CD4-positive, alpha-beta T cell treated with Interleukin-6 at 100 ng/mL for 8 hours (primary cell): ENCODE results near the gene MS4A5.

Experiments used
- DNase-seq: peaks from one replicate; pipeline ENCODE4 v3.0.0-alpha.2; 2020; ENCODE audit warnings: mixed read lengths, low spot score

Gene MS4A5

DNA sequence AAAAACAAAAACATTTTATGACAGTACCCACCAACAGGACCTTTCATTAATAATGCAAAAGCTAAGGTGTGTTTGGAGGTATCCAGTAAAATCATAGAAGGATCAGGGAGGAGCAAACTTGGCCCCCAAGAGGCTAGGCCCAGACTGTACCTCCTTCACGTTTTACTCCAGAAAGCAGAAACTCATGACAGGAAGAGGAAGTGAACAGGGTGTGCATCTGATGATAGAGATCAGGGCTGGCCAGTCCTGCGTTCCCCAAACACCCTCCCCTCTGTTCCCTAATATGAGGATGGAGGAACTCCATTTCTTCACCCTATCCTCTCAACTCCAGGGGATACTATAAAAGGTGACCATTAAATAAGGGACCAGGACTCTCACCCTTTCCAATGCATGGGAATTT is 53.0 kb downstream of the MS4A5 start:
- no peak for DNase-seq

- DNase-seq, result no peak
Measured at GRCh38 chr11:60485987-60486386, 56.6 kb downstream of the MS4A5 start.

- no peak for DNase-seq
Measured at GRCh38 chr11:60492488-60493009, 63.2 kb downstream of the MS4A5 start, which contains the start of gene MS4A12. TSS of gene MS4A12 (plus strand) at chr11:60492778. CDS start at chr11:60497319, 4,541 bp downstream.

- DNase-seq, result no peak
Measured at GRCh38 chr11:60493454-60493853, 64.1 kb downstream of the MS4A5 start.
